Endothelial cell of umbilical vein (primary cell): Measurements from ENCODE around the gene CABLES1.

ENCODE experiments used
- GATA2 ChIP-seq: IDR thresholded peaks from 2 replicates; pipeline ENCODE4 v1.7.0; 2011; ENCODE audit warnings: low read depth, mild to moderate bottlenecking, moderate library complexity, mixed read lengths, low read length; ENCODE audit not compliant: insufficient read length, insufficient read depth
- POLR2A ChIP-seq: IDR thresholded peaks from 2 replicates; pipeline ENCODE4 v1.6.1; 2012; ENCODE audit warnings: low read depth, mild to moderate bottlenecking, control low read depth, low read length
- TF ChIP-seq, protein P1 (sequence below), 2 donors: IDR thresholded peaks; 1 replicate in 1 of 2; 2 replicates in 1 of 2; pipeline ENCODE4 v1.5.1; 2011; ENCODE audit warnings: low read length in 2 of 2, mild to moderate bottlenecking in 2 of 2, moderate library complexity in 2 of 2, control low read depth in 1 of 2, inconsistent platforms in 1 of 2, low read depth in 1 of 2; ENCODE audit not compliant: insufficient read depth in 1 of 2; ENCODE audit errors: extremely low read depth in 1 of 2

DNA sequence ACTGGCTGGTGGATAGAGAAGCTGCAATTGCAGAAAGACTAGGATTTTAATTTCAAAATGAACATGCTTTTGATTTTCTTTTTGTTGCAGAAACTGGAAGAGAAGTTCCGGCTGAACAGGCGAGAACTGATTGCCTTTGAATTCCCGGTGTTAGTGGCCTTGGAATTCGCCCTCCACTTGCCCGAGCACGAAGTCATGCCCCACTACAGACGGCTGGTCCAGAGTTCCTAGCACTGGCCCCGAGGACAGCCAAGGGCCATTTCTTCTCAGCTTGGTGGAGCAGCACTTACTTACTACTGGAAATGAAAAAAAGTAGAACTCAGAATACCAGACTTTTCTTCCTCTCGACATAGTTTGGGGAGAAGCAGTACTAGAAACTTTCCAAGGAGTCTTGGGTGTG, 121.9 kb downstream of the CABLES1 start:
- TF ChIP-seq, protein P1, sequence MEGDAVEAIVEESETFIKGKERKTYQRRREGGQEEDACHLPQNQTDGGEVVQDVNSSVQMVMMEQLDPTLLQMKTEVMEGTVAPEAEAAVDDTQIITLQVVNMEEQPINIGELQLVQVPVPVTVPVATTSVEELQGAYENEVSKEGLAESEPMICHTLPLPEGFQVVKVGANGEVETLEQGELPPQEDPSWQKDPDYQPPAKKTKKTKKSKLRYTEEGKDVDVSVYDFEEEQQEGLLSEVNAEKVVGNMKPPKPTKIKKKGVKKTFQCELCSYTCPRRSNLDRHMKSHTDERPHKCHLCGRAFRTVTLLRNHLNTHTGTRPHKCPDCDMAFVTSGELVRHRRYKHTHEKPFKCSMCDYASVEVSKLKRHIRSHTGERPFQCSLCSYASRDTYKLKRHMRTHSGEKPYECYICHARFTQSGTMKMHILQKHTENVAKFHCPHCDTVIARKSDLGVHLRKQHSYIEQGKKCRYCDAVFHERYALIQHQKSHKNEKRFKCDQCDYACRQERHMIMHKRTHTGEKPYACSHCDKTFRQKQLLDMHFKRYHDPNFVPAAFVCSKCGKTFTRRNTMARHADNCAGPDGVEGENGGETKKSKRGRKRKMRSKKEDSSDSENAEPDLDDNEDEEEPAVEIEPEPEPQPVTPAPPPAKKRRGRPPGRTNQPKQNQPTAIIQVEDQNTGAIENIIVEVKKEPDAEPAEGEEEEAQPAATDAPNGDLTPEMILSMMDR (IDR thresholded peaks at IDR 0.05; ENCODE audit: extremely low read depth in 1 of 2, insufficient read depth in 1 of 2, low read depth in 1 of 2, low read length in 2 of 2) = no peak
- TF ChIP-seq GATA2 (no peak), POLR2A (no peak)
